Left renal cortex interstitium (tissue), 4 donors: ENCODE results near the gene VPS13A. TPM values are rescaled to one million over a fixed set of nuclear protein-coding genes. Genes with fewer than 3 reads are reported as not detected.

Source experiments
- DNase-seq, 4 donors: peaks; one replicate each; pipeline ENCODE4 v3.0.0-alpha.2; 2013; ENCODE audit warnings: low read depth in 4 of 4, low spot score in 2 of 4, missing footprints in 1 of 4
- polyA plus RNA-seq, 4 donors: library from polyadenylated mRNA; unstranded; fragments of 120-200 nt; gene quantifications; one replicate each; pipeline ENCODE4 v1.2.1, GENCODE V29; 2013; ENCODE audit not compliant: insufficient read length in 4 of 4

VPS13A gene
- 10 to 100 TPM; 25.5 to 42.7 (median 32.8) TPM for polyA plus RNA-seq

DNA sequence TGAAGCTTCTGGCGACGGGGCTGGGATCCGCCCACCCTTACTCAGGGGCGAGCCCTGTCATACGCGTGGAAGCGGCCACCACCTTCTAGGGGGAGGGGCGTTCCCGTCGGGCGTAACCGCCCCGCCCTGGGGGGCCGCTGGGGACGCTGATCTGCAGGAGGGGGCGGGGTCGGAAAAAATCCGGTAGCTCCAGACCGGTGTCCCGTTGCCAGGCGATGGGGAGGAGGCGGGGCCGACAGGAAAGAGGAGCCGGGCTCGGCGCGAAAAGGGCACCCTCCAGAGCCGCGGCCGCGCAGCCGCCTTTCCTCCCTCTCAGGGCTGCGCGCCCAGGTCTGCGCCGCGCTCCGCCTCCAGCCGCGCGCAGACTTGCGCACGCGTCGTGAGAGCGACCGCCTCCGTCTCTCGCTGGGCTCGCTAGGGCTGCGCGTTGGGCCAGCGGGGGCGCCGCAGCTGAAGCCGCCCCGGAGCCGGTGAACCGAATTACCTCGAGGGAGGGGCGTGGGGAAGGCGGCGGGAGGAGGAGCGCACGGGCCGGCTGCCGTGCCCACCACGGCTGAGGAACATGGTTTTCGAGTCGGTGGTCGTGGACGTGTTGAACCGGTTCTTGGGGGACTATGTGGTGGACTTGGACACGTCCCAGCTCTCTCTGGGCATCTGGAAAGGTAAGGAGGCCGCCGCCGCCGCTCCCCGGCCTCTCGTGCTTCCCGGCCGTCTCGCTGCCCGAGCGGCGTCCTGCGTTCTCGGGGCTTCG, at the start of gene VPS13A:
VPS13A (plus strand) TSS at position 392 of the 751 bp plus-strand sequence; CDS start at position 563, 171 bp downstream.
- DNase-seq = peak; percentile 63 to 90 (median 80)

DNA sequence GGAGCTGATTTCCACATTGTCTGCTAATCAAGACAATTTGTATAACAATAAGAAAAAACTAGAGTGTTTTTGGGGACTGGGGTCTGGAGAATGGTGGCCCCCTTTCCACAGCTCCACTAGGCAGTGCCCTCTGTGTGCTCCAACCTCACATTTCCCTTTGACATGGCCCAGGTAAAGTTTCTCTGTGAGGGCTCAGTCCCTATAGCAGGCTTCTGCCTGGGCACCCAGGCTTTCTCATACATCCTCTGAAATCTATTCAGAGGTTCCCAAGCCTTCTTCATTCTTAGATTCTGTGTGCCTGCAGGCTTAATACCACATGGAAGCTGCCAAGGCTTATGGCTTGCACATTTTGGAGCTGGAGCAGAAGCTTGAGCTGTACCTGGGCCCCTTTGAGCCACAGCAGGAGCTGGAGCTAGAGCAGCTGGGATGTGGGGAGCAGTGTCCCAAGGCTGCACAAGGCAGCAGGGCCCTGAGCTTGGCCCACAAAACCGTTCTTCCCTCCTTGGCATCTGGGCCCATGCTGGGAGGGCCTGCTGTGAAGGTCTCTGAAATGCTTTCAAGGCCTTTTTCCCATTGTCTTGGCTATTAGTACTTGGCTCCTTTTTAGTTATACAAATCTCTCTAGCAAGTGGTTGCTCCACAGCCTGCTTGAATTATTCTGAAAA, 49.1 kb upstream of the VPS13A start:
- no peak for DNase-seq

- peak in 2 of 4 donors; percentile 6 to 15 for DNase-seq
These were observed 45.9 kb upstream of the VPS13A start for GRCh38 chr9:77131399-77131798.

DNA sequence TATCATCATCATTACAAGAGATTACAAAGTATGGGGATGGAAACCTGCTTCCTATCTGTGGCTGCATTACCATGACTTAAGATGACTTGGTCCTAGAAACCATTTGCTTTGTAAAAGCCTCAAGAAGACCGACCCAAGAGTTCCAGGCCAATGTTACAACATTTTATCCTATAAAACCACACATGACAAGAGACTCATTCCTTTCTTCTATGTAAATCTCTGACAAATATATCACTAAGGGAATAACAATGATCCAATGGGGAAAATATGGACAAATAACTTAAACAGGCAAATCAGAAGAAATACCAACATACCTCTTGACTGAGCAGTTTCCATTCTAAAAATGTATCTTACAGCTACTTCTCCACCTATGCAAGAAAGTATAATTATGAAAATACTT, 44.3 kb upstream of the VPS13A start:
- DNase-seq = no peak

DNA sequence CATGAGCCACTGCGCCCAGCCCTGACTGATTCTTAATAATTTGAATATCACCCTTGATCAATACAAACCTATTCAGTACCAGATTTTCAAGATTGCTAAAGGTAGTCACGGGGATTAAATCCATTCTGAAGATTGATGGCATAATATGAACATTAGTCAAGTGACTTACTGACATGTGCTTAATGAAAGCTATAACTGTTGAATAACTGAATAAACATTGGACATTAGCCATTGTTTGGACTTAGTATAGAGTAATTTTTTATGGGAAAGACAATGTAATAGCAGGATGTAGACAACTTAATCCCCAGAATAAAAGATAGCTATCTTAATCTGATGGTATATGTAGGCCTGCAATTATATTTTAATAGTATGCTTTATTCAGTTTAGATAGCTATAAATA, 35.0 kb upstream of the VPS13A start:
- DNase-seq = no peak

- DNase-seq = no peak
These were observed 27.5 kb upstream of the VPS13A start for GRCh38 chr9:77149879-77150278.

- DNase-seq = no peak
These were observed 25.0 kb upstream of the VPS13A start for GRCh38 chr9:77152289-77152688.

- DNase-seq = no peak
These were observed 20.5 kb upstream of the VPS13A start for GRCh38 chr9:77156646-77157371.

- DNase-seq = no peak
These were observed 18.4 kb upstream of the VPS13A start for GRCh38 chr9:77158772-77159513.

DNA sequence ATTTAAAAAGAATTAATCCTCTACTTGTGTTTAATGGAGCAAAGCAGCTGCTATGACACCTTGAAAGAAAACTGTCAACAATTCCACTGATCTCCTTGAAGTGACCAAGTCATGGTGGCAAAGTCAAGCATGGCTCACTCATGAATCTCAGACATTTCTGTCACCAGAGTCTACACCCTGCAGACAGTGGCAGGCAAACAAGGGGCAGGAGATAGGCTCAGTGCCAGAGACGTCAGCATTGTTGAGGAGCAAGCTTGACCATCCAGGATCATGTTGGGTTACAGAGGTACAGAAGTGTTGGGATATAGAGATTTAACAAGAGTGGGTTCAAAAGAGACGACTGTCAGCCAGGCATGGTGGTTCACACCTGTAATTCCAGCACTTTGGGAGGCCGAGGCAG, 16.1 kb upstream of the VPS13A start:
- DNase-seq = no peak

- DNase-seq = no peak
These were observed 15.4 kb upstream of the VPS13A start for GRCh38 chr9:77161966-77162365.

DNA sequence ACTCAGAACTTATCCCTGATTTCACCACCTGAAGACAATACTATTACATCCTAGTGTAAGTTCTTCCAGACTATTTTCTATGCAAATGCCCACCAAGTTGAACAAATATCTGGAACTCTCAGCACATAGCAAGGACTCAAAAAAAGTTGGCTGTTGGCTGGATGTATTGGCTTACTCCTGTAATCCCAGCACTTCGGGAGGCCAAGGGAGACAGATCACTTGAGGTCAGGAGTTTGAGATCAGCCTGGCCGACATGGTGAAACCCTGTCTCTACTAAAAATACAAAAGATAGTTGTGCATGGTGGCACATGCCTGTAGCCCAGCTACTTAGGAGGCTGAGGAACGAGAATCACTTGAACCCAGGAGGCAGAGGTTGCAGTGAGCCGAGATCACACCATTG, 15.0 kb upstream of the VPS13A start:
- DNase-seq = no peak

GRCh38 chr9:77163884-77164283, 13.4 kb upstream of the VPS13A start:
- DNase-seq = no peak

GRCh38 chr9:77166193-77166592, 11.1 kb upstream of the VPS13A start:
- DNase-seq = no peak

DNA sequence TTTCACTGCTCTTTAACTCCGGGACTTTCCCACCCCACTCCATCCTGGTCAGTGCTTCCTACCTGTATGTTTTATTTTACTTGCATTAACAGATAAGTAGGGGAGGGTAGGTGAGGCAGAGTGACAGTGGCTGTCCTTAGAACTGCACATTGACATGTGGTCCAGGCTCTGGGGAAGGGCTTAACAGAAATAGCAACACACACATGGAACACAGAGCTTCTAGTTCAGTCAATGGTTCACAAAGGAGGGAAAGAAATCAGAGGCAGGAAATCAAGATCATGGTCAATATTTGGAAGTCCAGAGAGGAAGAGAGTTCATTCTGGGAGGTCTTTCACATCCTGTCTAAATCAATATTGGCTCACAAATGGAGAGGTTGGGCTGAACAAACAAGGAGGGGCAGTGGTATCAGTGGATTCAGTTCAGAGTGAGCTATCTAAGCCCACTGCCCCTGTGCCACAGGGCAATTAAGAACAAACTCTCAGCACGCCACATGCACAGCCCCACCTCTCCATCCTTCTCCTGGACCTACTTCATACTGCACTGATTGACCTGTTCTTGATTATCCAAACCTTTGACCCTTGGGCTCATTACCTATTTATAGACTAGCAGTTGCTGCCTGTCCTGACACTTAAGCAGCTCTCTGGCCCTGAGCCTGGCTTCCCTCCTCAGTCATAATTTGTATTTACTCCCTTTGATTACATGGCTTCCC, 6.2 kb upstream of the VPS13A start:
- no peak for DNase-seq

GRCh38 chr9:77175151-77175550, 2.2 kb upstream of the VPS13A start:
- DNase-seq = no peak

DNA sequence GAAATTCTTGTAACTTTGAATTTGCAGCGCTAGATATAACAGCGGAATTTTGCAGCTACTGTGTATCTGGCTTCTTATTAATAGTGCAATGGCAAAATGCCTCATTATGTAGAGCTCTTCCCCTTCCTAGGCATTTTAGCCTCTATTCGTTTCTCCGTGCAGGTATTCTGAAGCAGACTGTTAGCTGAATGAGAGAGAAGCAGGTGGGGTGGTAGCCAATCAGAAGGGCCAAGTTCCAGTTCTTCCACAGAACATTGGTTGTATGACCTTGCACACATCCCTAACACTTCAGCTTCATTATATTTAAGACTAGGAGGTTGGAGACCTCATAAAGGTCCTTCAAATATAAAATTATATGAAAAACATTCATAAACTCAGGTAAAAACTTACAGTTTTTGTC, 1.2 kb upstream of the VPS13A start:
- DNase-seq = no peak

DNA sequence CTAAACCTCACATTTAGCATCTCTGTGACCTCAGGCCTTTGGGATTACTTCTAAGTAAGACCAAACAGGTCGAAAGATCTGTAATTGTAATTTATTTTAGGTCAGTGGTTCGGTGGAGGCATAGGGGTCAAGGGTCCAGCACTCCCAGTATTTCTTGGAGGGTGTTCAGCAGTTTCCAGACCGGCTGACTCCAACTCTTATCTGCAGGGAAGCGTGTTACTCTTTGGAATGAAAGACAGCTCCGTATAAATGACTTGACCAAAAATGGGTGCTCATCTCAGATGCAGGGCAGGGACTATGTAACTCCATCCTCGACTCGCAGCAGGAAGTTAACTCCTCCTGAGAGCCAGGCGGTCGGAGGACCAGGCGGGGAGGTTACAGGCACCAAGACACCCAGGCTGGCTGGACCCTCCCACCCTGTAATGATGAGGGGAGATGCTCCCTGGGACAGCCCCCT, 620 bp upstream of the VPS13A start:
- no peak for DNase-seq

- peak in 3 of 4 donors; percentile 25 to 58 (median 31) for DNase-seq
These were observed 810 bp downstream of the VPS13A start for GRCh38 chr9:77177894-77178794.
